ENCODE data around the gene TRIP10.
"Not testable (repeated sequence)": the region's sequence is repeated elsewhere in the genome, so short reads cannot be mapped to it uniquely, and the experiment has no call there.

Gene TRIP10, protein sequence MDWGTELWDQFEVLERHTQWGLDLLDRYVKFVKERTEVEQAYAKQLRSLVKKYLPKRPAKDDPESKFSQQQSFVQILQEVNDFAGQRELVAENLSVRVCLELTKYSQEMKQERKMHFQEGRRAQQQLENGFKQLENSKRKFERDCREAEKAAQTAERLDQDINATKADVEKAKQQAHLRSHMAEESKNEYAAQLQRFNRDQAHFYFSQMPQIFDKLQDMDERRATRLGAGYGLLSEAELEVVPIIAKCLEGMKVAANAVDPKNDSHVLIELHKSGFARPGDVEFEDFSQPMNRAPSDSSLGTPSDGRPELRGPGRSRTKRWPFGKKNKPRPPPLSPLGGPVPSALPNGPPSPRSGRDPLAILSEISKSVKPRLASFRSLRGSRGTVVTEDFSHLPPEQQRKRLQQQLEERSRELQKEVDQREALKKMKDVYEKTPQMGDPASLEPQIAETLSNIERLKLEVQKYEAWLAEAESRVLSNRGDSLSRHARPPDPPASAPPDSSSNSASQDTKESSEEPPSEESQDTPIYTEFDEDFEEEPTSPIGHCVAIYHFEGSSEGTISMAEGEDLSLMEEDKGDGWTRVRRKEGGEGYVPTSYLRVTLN

GRCh38 chr19:6739390-6739882, at the start of gene TRIP10:
Gene TRIP10, plus strand, starts transcription at chr19:6739680. Its CDS starts 82 bp downstream, at chr19:6739762.
- peak; percentile 96 for DNase-seq (ENCODE audit: low spot score)

DNA sequence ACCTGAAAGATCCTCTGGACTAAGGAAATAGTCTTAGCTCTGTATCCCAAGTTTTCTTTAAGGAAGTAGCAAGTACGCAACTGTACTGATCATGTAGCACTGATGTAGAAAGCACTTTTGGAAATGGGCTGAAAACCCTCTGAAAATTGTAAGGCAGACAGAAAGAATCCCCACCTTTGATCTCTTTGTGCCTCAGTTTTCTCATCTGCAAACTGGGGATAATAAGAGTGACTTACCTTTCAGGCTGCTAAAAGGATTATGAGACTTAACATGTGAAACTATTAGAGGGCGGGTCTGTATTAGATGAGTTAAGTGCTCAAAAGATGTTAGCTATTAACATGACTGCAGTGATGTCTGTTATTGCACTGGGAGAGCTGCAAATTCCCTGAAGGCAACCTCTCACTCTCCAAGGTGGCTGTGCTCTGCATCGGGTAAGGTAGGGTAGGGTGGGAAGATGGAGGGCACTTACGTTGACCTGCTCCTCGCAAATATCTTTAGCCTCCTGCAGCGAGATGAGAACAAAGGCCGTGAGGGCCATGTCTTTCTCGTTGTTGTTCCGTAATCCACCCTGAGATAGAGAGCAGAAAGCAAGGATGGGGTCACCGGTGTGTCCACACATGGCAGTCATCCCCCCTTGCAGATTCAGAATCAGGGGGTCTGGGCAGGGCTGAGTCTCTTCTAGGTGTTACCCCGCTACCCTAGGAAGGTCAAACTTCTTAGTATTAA, 49.2 kb upstream of the TRIP10 start:
- no peak for DNase-seq (ENCODE audit: low spot score)

- DNase-seq (ENCODE audit: low spot score), result no peak
Observed at GRCh38 chr19:6691342-6691741, 48.1 kb upstream of the TRIP10 start.

GRCh38 chr19:6692027-6692426, 47.5 kb upstream of the TRIP10 start:
- DNase-seq (ENCODE audit: low spot score), result no peak

DNA sequence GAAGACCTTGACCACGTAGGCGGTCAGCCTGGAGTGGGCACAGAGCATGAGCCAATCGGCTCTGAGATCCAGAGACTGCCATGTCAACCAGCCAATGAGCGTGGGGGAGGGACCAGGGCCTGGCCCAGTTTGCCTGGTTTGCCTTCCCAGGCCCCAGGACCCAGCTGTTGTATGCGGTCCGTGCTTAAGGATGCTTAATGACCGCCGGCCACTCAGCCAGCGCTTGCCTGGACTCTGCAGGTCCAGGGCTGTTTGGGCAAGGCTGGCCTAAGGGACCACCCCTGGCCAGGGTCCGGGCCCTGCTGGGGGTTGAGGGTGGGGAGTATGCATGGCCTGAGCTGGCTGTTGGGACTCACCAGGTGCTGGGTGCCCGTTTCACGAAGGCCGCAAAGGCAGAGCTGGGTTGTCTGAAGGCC, 46.4 kb upstream of the TRIP10 start:
- no peak for DNase-seq (ENCODE audit: low spot score)

- DNase-seq (ENCODE audit: low spot score), result no peak
Observed at GRCh38 chr19:6693681-6694080, 45.8 kb upstream of the TRIP10 start.

DNA sequence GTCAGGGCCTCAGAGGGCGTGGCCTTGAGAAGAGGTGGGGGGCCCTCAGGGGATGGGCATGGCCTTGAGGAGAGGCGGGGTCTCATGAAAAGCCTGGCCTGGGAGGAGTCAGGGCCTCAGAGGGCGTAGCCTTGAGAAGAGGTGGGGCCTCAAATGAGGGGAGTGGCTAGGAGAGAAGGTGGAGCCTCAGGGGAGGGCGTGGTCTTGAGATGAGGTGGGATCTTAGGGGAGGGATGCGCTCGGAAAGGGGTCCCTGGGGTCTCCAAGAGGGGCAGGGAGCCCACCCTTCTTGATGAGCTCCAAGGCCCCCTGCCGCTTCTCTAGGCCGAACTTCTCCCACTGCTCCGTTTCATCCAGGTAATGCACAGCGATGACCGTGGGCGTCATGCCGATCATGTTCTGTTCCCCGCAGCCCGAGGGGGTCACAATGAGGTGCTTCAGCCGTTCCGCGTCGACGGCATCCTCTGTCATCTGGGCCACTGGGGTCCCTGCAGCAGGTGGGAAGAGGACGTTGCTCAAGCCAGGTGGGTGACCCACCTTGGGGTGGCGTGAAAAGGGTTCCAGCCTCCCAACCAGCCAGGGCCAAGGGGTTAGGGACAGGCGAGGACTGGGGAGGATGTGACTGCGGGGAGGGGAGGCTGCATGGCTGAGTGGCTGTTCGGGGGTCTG, 45.2 kb upstream of the TRIP10 start:
- no peak for DNase-seq (ENCODE audit: low spot score)

- DNase-seq (ENCODE audit: low spot score), result no peak
Observed at GRCh38 chr19:6696239-6696820, 43.1 kb upstream of the TRIP10 start.

- no peak for DNase-seq (ENCODE audit: low spot score)
Observed at GRCh38 chr19:6697291-6697690, 42.2 kb upstream of the TRIP10 start.

DNA sequence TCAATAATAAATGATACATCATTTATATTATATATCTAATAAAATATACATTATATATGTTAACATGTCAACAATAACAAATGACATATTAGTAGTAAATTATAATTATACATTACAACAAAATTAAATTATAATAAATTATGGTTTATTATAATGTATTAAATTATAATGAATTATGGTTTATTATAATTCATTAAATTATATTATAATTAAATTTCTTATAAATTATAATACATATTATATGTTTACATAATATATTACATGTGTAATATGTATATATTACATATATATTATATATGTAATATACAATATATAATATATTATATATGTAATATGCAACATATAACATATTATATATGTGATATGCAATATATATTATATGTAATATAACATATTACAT, 39.5 kb upstream of the TRIP10 start:
- no peak for DNase-seq (ENCODE audit: low spot score)

DNA sequence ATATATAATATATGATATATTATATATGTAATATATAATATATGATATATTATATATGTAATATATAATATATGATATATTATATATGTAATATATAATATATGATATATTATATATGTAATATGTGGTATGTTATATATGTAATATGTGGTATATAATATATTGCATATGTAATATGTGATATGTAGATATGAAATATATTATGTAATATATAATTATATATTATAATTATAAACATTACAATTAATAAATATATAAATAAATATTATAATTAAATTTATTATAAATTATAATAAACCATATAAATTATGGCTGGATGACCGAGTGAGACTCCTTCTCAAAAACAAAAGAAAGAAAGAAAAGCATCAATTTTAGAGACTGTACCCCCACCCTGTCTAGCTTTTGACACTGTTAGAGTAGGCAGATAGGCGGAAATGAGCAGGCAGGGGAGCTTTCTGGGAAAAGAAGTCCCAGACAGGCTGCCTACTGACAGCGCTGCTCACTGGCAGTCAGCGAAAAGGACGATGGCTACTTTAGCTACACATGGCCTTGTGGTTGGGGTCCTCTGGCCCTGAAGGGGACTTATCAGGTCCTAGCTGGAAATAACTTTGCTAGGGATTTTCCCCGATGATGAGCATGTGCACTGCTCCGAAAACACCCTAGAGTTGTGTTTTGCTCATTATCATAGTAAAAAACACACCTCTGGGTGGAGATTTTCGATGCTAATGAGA, 38.7 kb upstream of the TRIP10 start:
- no peak for DNase-seq (ENCODE audit: low spot score)

DNA sequence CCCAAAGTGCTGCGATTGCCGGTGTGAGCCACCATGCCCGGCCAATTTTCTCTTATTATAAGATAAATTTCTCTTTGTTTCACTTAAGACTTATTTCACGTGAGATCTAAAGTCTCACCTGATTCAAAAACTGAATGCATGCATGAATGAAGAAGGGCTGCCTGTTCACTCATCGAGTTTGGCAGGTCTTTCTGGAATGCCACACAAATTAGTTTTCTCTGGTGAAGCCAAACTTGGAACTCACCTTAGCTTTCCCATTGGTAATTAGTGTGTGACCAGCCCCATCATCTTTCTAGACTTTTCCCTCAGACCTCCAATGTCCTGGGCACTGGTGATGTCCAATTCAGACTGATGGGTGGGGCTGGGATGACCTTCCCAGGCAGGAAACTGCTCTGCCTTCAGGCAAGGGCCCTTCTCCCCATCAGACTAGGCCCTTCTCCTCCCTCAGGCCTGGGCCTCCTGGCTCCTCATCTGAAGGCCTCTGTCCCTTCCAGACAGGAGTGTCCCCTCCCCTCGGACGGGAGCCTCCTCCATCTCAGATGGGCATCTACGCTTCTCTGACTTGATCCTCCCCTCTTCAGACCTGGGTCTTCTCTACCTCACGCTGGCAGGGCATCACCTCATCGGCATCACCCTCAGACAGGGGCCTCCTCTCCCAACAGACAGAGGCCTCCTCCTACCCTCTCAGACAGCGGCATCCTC, 33.4 kb upstream of the TRIP10 start:
- DNase-seq (ENCODE audit: low spot score), result no peak

DNA sequence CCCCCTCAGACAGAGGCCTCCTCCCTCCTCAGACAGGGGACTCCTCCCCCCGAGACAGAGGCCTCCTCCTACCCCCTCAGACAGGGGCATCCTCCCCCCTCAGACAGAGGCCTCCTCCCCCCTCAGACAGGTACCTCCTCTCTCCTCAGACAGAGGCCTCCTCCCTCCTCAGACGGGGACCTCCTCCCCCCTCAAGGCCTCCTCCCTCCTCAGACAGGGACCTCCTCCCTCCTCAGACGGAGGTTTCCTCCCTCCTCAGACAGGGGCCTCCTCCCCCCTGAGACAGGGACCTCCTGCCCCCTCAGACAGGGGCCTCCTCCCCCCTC, 32.9 kb upstream of the TRIP10 start:
- DNase-seq (ENCODE audit: low spot score), result no peak

DNA sequence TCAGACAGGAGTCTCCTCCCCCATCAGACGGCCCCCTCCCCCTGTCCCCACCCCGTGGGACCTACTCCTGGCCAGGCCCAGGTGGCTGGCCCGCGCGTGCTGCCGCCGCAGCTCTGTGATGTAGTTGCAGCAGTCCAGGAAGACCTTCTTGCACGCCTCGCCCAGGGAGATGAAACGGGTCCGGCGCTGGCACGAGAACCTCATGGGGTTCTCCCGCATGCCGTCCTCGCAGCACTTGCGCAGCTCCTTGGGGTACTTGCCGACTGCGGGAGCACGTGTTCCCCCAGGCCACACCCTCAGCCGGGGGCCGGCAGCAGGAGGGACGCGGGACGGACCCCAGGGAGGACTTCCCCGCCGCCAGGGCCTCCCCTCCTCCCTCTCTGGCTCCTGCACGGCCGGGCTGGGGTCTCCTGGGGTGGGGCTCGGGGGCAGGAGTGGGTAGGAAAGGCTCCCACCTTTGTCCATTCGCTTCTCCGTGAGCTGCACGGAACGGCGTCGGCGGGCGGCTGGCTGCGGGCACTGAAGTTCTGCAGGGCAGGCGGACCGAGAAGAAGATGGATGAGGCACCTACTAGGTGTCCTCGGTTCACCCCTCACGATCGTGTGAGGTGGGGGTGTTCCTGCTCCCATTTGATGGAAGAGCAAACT, 32.3 kb upstream of the TRIP10 start:
- no peak for DNase-seq (ENCODE audit: low spot score)

- DNase-seq (ENCODE audit: low spot score), result no peak
Observed at GRCh38 chr19:6707658-6708018, 31.8 kb upstream of the TRIP10 start.

DNA sequence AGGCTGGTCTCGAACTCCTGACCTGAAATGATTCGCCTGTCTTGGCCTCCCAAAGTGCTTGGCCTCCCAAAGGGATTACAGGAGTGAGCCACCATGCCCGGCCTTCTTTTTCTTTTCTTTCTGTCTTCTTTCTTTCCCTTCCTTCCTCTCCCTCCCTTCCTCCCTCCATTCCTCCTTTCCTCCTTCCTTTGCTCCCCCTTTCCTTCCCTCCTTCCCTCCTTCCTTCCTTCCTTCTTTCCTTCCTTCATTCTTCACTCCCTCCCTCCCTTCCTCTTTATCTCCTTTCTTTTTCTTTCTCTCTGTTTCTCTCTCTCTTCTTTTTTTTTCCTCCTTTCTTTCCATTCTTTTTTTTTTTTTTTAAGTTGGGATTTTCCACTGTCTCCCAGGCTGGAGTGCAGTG, 31.1 kb upstream of the TRIP10 start:
- no peak for DNase-seq (ENCODE audit: low spot score)

- not testable (repeated sequence) for DNase-seq (ENCODE audit: low spot score)
Observed at GRCh38 chr19:6708913-6709312, 30.6 kb upstream of the TRIP10 start.

- DNase-seq (ENCODE audit: low spot score), result no peak
Observed at GRCh38 chr19:6709549-6709948, 29.9 kb upstream of the TRIP10 start.

DNA sequence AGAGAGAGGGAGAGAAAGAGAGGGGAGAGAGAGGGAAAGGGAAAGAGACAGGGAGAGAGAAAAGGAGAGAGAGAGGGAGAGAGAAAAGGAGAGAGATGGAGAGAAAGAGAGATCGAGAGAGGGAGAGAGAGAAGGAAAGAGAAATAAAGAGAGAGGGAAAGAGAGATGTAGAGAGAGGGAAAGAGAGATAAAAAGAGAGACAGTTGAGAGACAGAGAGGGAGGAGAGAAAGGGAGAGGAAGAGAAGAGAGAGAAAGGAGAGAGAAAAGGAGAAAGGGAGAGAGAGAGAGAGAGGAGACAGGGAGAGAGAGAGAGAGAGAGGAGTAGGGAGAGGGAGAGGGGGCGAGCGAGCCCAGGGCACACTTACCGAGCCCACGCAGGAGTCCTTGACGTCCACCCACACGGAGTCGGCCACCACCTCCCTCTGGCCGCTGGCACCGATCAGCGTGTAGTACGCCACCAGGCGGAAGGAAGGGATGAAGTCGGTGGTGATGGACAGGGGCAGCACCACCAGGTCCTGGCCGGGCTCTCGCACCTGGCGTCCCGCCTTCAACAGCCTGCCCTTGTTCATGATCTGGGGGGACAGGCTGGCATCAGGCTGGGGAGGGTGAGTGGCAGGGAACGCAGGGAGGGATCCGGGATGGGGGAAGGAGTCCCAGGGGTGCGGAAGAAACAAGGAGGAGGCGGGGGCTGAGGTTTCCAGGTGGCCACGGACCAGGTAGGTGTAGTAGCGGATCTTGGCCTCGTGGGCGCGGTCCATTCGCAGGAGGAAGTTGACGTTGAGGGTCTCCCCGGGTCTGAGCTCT, 29.0 kb upstream of the TRIP10 start:
- DNase-seq (ENCODE audit: low spot score), result no peak

DNA sequence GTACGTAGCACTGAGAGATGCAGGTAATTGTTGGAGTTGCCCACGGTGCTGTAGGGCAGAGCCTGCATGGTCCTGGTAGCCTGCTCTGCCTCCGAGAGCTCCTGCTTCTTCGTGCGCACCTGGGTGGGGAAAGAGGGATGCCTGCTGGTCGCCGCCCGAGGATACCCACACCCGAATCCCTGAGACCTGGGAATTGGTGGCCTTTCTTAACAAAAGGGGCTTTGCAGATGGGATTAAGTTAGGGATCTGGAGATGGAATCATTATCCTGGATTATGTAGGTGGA, 28.5 kb upstream of the TRIP10 start:
- no peak for DNase-seq (ENCODE audit: low spot score)
